Colonic mucosa (tissue), 4 donors: ENCODE data around the gene GRXCR1. TPM values are rescaled to one million over a fixed set of nuclear protein-coding genes. Genes with fewer than 3 reads are reported as not detected.

Experiments
- DNase-seq: peaks from one replicate; pipeline ENCODE4 v3.0.0-alpha.2; 2020
- H3K27ac ChIP-seq: fragments of 200-600 bp; one replicate; pipeline ENCODE4 v1.8.0; 2021
- H3K27me3 ChIP-seq: fragments of 200-600 bp; one replicate; pipeline ENCODE4 v1.8.0; 2021
- H3K36me3 ChIP-seq: fragments of 200-600 bp; one replicate; pipeline ENCODE4 v1.8.0; 2021
- H3K4me1 ChIP-seq: fragments of 200-600 bp; one replicate; pipeline ENCODE4 v1.8.0; 2021; ENCODE audit warnings: mild to moderate bottlenecking
- H3K4me3 ChIP-seq: fragments of 200-600 bp; one replicate; pipeline ENCODE4 v1.8.0; 2021
- H3K9ac ChIP-seq, 2 donors: one replicate each; pipeline ENCODE4 v1.7.0; 2013; ENCODE audit warnings: control low read depth in 2 of 2, low read depth in 2 of 2, low read length in 2 of 2
- H3K9me3 ChIP-seq: fragments of 200-600 bp; one replicate; pipeline ENCODE4 v1.8.0; 2021
- intact Hi-C: fragments of 100-400 bp; cut with DNase I; formaldehyde crosslinking; loops from one replicate; pipeline ENCODE4 v1.14.1; 2022
- total RNA-seq, 2 donors: library from RNA; stranded (reverse); fragmentation: NEBNext Ultra II Directional in 1 of 2; extraction: Animal tissue kit (Norgen Biotek cat#: 25700) in 1 of 2; gene quantifications; one replicate each; pipeline ENCODE4 v1.2.1, GENCODE V29; 2021
- TF ChIP-seq, protein P1 (sequence below): fragments of 200-600 bp; IDR thresholded peaks from one replicate; pipeline ENCODE4 v1.8.0; 2022; ENCODE audit warnings: antibody characterized with exemption, mild to moderate bottlenecking
- donor health status: healthy.
- donor health status: DM: no; HTN: no; CAD: no.
- donor health status: DM: no; HTN: no; CAD: no.

Gene GRXCR1
- total RNA-seq, 2 donors from 2014 or later, result not detected

DNA sequence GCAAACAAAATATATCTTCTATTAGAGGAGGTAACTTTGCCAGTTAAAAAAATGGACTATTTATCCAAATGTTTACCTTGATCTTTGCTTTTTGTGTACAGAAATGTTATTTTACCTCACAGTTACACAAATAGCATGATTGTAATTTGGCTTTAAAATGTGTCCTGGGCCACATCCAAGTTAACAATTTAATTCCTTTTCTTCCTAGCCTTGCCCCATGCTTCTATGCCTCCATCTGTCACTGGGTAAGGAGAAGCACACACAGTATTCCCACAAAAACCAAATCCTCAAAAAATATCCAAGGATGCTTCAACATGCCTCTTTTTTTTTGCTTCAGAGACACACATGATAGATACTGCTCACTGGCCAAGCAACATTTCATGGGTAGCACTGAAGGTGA is 30.9 kb downstream of the GRXCR1 start:
- H3K27ac ChIP-seq, result no peak overlapping the region
- no peaks in the 10 kb centered on the region for H3K36me3 ChIP-seq
- H3K9me3 ChIP-seq, result no peaks in the 10 kb centered on the region
- no peak overlapping the region for H3K9ac ChIP-seq
- TF ChIP-seq, protein P1, sequence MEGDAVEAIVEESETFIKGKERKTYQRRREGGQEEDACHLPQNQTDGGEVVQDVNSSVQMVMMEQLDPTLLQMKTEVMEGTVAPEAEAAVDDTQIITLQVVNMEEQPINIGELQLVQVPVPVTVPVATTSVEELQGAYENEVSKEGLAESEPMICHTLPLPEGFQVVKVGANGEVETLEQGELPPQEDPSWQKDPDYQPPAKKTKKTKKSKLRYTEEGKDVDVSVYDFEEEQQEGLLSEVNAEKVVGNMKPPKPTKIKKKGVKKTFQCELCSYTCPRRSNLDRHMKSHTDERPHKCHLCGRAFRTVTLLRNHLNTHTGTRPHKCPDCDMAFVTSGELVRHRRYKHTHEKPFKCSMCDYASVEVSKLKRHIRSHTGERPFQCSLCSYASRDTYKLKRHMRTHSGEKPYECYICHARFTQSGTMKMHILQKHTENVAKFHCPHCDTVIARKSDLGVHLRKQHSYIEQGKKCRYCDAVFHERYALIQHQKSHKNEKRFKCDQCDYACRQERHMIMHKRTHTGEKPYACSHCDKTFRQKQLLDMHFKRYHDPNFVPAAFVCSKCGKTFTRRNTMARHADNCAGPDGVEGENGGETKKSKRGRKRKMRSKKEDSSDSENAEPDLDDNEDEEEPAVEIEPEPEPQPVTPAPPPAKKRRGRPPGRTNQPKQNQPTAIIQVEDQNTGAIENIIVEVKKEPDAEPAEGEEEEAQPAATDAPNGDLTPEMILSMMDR, result no peak
- DNase-seq, result no peak
- no peak overlapping the region for H3K4me3 ChIP-seq
- no peaks in the 10 kb centered on the region for H3K4me1 ChIP-seq
- H3K27me3 ChIP-seq, result no peaks in the 10 kb centered on the region
- intact Hi-C loops, result no loop called here

DNA sequence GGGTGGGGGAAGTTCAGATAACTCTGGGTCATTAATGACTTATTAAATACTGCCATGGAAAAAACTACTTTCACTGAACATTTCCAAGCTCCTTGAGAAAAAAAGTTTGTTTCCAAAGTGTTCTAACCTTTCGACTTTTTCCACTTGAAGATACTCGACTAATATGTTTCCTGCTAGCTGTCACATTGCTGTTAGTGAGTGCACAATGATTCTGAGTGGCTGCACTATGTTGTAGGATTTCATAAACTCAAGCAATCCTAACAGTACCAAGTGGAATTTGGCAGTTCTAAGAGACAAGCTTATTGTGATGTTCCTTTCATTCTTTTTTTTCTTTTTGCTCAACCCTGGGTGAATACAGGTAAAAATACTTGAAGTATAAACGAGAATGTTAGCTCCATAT is 33.4 kb downstream of the GRXCR1 start:
- intact Hi-C loops, result no loop called here
- DNase-seq, result no peak
- Histone ChIP-seq H3K4me1 (no peaks in the 10 kb centered on the region), H3K36me3 (no peaks in the 10 kb centered on the region), H3K9me3 (no peaks in the 10 kb centered on the region), H3K4me3 (no peak overlapping the region), H3K27ac (no peak overlapping the region), H3K27me3 (no peaks in the 10 kb centered on the region), H3K9ac (no peak overlapping the region)
- TF ChIP-seq, protein P1, result no peak

DNA sequence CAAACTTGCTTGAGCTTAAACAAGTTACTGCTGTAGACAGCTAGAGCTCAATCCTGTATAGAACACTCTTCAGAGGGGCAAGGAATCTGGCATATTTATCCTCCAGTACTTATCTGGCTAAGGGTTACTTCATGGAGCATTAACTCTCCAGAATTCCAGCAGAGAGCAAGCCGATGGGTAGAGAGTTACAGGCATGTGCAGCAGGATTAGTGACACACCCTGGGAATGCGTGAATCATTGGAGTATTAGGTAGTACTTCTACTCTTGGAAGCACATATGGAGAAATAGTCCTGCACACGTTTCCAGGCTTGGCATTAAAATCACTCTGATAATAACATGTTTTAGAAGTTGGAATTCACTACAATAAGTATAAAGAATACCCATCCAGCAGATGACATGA is 35.4 kb downstream of the GRXCR1 start:
- intact Hi-C loops, result no loop called here
- H3K36me3 ChIP-seq, result no peaks in the 10 kb centered on the region
- no peaks in the 10 kb centered on the region for H3K27me3 ChIP-seq
- H3K4me1 ChIP-seq, result no peaks in the 10 kb centered on the region
- no peak overlapping the region for H3K9ac ChIP-seq
- H3K27ac ChIP-seq, result no peak overlapping the region
- no peak for DNase-seq
- TF ChIP-seq, protein P1, result no peak
- H3K4me3 ChIP-seq, result no peak overlapping the region
- no peaks in the 10 kb centered on the region for H3K9me3 ChIP-seq

DNA sequence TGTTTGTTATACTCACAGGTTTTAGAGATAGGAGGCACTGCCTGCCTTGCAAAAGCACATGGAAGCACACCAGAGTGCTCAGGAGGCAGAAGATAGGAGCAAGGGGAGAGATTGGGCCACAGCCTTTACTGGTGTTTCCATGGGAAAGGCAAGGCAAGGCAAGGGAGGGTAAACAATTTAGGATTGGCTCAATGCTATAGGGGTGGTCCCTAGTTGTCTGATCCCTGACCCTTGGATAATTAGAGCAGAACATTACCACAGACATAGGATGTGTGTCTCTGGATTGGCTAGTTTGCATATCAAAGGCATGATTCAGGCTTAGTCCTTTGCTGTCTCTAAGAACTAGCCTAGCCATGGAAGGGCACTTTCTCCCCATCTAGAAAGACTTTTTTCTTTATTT is 36.1 kb downstream of the GRXCR1 start:
- intact Hi-C loops, result no loop called here
- no peak overlapping the region for H3K4me3 ChIP-seq
- TF ChIP-seq, protein P1, result no peak
- no peak for DNase-seq
- no peak overlapping the region for H3K27ac ChIP-seq
- no peaks in the 10 kb centered on the region for H3K36me3 ChIP-seq
- no peaks in the 10 kb centered on the region for H3K9me3 ChIP-seq
- H3K9ac ChIP-seq, result no peak overlapping the region
- no peaks in the 10 kb centered on the region for H3K27me3 ChIP-seq
- H3K4me1 ChIP-seq, result no peaks in the 10 kb centered on the region

DNA sequence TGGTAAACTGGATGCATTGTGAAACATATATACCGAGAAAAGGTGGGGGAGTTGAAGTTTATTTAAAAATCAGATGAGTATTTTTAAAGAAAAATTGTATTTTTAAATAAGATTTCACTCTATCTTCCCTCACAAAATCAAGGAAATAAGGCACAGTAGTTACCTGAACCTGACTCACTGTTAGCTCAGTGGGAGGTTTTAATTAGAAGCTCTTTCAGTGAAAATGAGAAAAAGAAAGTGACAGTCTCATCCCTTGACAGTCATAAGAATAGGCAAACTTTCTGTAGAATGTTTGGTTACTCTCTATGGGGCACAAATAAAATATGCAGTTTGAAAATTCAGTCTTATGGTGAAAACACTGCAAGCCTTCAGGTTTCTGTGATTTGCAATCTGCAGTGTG is 49.7 kb downstream of the GRXCR1 start:
- intact Hi-C loops, result no loop called here

More for the DNA sequence above, 49.7 kb downstream of the GRXCR1 start:
- Histone ChIP-seq H3K27me3 (no peaks in the 10 kb centered on the region), H3K27ac (no peak overlapping the region), H3K9me3 (no peaks in the 10 kb centered on the region), H3K36me3 (no peaks in the 10 kb centered on the region), H3K4me3 (no peak overlapping the region), H3K4me1 (no peaks in the 10 kb centered on the region), H3K9ac (no peak overlapping the region)
- TF ChIP-seq, protein P1, result no peak
- no peak for DNase-seq
